Activated T-cell treated with anti-CD3 and anti-CD28 coated beads, Interleukin-2, amount 50 U/mL, for 72 hours (primary cell): ENCODE data around the gene FLG2. TPM values are rescaled to one million over a fixed set of nuclear protein-coding genes. Genes with fewer than 3 reads are reported as not detected.
"Not testable (repeated sequence)": the region's sequence is repeated elsewhere in the genome, so short reads cannot be mapped to it uniquely, and the experiment has no call there.

Experiments
- ATAC-seq, 2 donors: fragments of 150-1000 bp; cut with Tn5 transposase; replicated peaks in 1 of 2; 2 replicates each; pipeline ENCODE4 v1.10.0; 2021; ENCODE audit warnings: moderate library complexity in 2 of 2, mild to moderate bottlenecking in 1 of 2
- DNase-seq, 2 donors: peaks; one replicate each; pipeline ENCODE4 v3.0.0; 2021 to 2022; ENCODE audit warnings: mixed read lengths in 1 of 2
- H3K27ac Mint-ChIP-seq: one replicate; pipeline ENCODE4 v1.8.0; 2022; ENCODE audit warnings: mild to moderate bottlenecking, moderate library complexity, mixed read lengths
- H3K27me3 Mint-ChIP-seq: one replicate; pipeline ENCODE4 v1.8.0; 2022; ENCODE audit warnings: low read depth, mixed read lengths
- H3K36me3 Mint-ChIP-seq, 2 donors: one replicate each; pipeline ENCODE4 v1.8.0; 2022; ENCODE audit warnings: mixed read lengths in 2 of 2, mild to moderate bottlenecking in 1 of 2; ENCODE audit not compliant: insufficient read depth in 2 of 2
- H3K4me1 Mint-ChIP-seq: one replicate; pipeline ENCODE4 v1.8.0; 2022; ENCODE audit warnings: low read depth, mixed read lengths
- H3K4me3 Mint-ChIP-seq, 2 donors: one replicate each; pipeline ENCODE4 v1.8.0; 2022; ENCODE audit warnings: mild to moderate bottlenecking in 2 of 2, mixed read lengths in 2 of 2, moderate library complexity in 2 of 2
- H3K9me3 Mint-ChIP-seq, 2 donors: one replicate each; pipeline ENCODE4 v1.8.0; 2022; ENCODE audit warnings: mixed read lengths in 2 of 2
- total RNA-seq, 2 donors: library from RNA; stranded (reverse); gene quantifications; one replicate each; pipeline ENCODE4 v1.2.3, GENCODE V29; 2022

FLG2 gene
- total RNA-seq, 2 donors from 2014 or later, result not detected

- ATAC-seq, result no peak
- peaks cover 2% of the 10 kb centered on the region for H3K4me1 Mint-ChIP-seq
- peaks cover 0 to 3% of the 10 kb centered on the region in 2 donors for H3K9me3 Mint-ChIP-seq
- H3K27me3 Mint-ChIP-seq, result peaks cover 33% of the 10 kb centered on the region
- H3K4me3 Mint-ChIP-seq, result no peak overlapping the region
- no peak overlapping the region for H3K27ac Mint-ChIP-seq
- no peaks in the 10 kb centered on the region for H3K36me3 Mint-ChIP-seq
- no peak for DNase-seq
These were observed 10.2 kb downstream of the FLG2 start for GRCh38 chr1:152349611-152350010.

GRCh38 chr1:152348447-152348846 is 11.4 kb downstream of the FLG2 start:
- ATAC-seq, result no peak
- Mint-ChIP-seq H3K9me3 (no peaks in the 10 kb centered on the region), H3K27ac (no peak overlapping the region), H3K36me3 (no peaks in the 10 kb centered on the region), H3K4me3 (no peak overlapping the region), H3K4me1 (peaks cover 5% of the 10 kb centered on the region), H3K27me3 (peaks cover 38% of the 10 kb centered on the region)
- no peak for DNase-seq

GRCh38 chr1:152347116-152347728 is 12.6 kb downstream of the FLG2 start:
- Mint-ChIP-seq H3K4me3 (no peak overlapping the region), H3K27ac (no peak overlapping the region), H3K4me1 (peaks cover 5% of the 10 kb centered on the region), H3K9me3 (no peaks in the 10 kb centered on the region), H3K27me3 (peaks cover 36% of the 10 kb centered on the region), H3K36me3 (no peaks in the 10 kb centered on the region)
- ATAC-seq (peak; percentile 47 to 64), DNase-seq (peak; percentile 44 to 67)

GRCh38 chr1:152344438-152344837 is 15.4 kb downstream of the FLG2 start:
- Mint-ChIP-seq H3K4me1 (peaks cover 5% of the 10 kb centered on the region), H3K27me3 (peaks cover 43% of the 10 kb centered on the region)

GRCh38 chr1:152343006-152343405 is 16.8 kb downstream of the FLG2 start:
- Mint-ChIP-seq H3K36me3 (no peaks in the 10 kb centered on the region), H3K4me3 (no peak overlapping the region), H3K4me1 (peaks cover 5% of the 10 kb centered on the region), H3K27me3 (peaks cover 44% of the 10 kb centered on the region), H3K9me3 (no peaks in the 10 kb centered on the region), H3K27ac (no peak overlapping the region)
- ATAC-seq, result no peak
- no peak for DNase-seq

More at GRCh38 chr1:152344438-152344837, 15.4 kb downstream of the FLG2 start:
- ATAC-seq (no peak), DNase-seq (no peak)
- Mint-ChIP-seq H3K36me3 (no peaks in the 10 kb centered on the region), H3K27ac (no peak overlapping the region), H3K9me3 (no peaks in the 10 kb centered on the region), H3K4me3 (no peak overlapping the region)

GRCh38 chr1:152335399-152335798 is 24.4 kb downstream of the FLG2 start:
- H3K9me3 Mint-ChIP-seq, result no peaks in the 10 kb centered on the region
- no peaks in the 10 kb centered on the region for H3K36me3 Mint-ChIP-seq

GRCh38 chr1:152328801-152329391 is 30.9 kb downstream of the FLG2 start:
- DNase-seq (no peak), ATAC-seq (no peak)
- H3K4me1 Mint-ChIP-seq, result no peaks in the 10 kb centered on the region
- no peaks in the 10 kb centered on the region for H3K27me3 Mint-ChIP-seq
- H3K36me3 Mint-ChIP-seq, result no peaks in the 10 kb centered on the region
- H3K9me3 Mint-ChIP-seq, result no peaks in the 10 kb centered on the region
- H3K4me3 Mint-ChIP-seq, result no peak overlapping the region
- H3K27ac Mint-ChIP-seq, result no peak overlapping the region

More at GRCh38 chr1:152335399-152335798, 24.4 kb downstream of the FLG2 start:
- ATAC-seq (no peak), DNase-seq (no peak)
- Mint-ChIP-seq H3K27me3 (peaks cover 29% of the 10 kb centered on the region), H3K27ac (no peak overlapping the region), H3K4me3 (no peak overlapping the region), H3K4me1 (no peaks in the 10 kb centered on the region)

- Mint-ChIP-seq H3K27me3 (no peaks in the 10 kb centered on the region), H3K36me3 (no peaks in the 10 kb centered on the region), H3K27ac (no peak within 1 kb of the TSS), H3K9me3 (no peaks in the 10 kb centered on the region), H3K4me1 (no peaks in the 10 kb centered on the region), H3K4me3 (no peak within 1 kb of the TSS)
- DNase-seq (no peak), ATAC-seq (no peak)
These were observed 34.7 kb downstream of the FLG2 start, which contains the start of gene FLG for GRCh38 chr1:152325111-152325510. FLG (minus strand) TSS chr1:152325239; CDS start chr1:152315456, 9,783 bp downstream.

GRCh38 chr1:152313970-152314369 is 45.8 kb downstream of the FLG2 start:
- DNase-seq (no peak), ATAC-seq (no peak)
- Mint-ChIP-seq H3K27ac (peak overlapping the region; percentile 13), H3K36me3 (peaks cover 0 to 4% of the 10 kb centered on the region in 2 donors), H3K4me3 (no peak overlapping the region), H3K4me1 (no peaks in the 10 kb centered on the region), H3K9me3 (peaks cover 0 to 2% of the 10 kb centered on the region in 2 donors), H3K27me3 (no peaks in the 10 kb centered on the region)

- H3K27me3 Mint-ChIP-seq, result no peaks in the 10 kb centered on the region
- no peak overlapping the region for H3K27ac Mint-ChIP-seq
- no peaks in the 10 kb centered on the region for H3K4me1 Mint-ChIP-seq
- ATAC-seq (no peak), DNase-seq (no peak)
- no peak overlapping the region for H3K4me3 Mint-ChIP-seq
- H3K36me3 Mint-ChIP-seq, result peaks cover 0 to 4% of the 10 kb centered on the region in 2 donors
- H3K9me3 Mint-ChIP-seq, result peaks cover 0 to 2% of the 10 kb centered on the region in 2 donors
These were observed 46.4 kb downstream of the FLG2 start for GRCh38 chr1:152313319-152313801.

- H3K36me3 Mint-ChIP-seq, result not testable (repeated sequence)
These were observed 47.6 kb downstream of the FLG2 start for GRCh38 chr1:152312169-152312568.

GRCh38 chr1:152309955-152310354 is 49.9 kb downstream of the FLG2 start:
- no peak for ATAC-seq
- peaks cover 0 to 2% of the 10 kb centered on the region in 2 donors for H3K9me3 Mint-ChIP-seq
- H3K36me3 Mint-ChIP-seq, result peaks cover 0 to 4% of the 10 kb centered on the region in 2 donors
- no peaks in the 10 kb centered on the region for H3K27me3 Mint-ChIP-seq
- H3K4me1 Mint-ChIP-seq, result no peaks in the 10 kb centered on the region
- no peak for DNase-seq
- H3K27ac Mint-ChIP-seq, result no peak overlapping the region
- no peak overlapping the region for H3K4me3 Mint-ChIP-seq

More at GRCh38 chr1:152312169-152312568, 47.6 kb downstream of the FLG2 start:
- H3K27me3 Mint-ChIP-seq, H3K4me3 Mint-ChIP-seq, DNase-seq, H3K27ac Mint-ChIP-seq, H3K9me3 Mint-ChIP-seq, H3K4me1 Mint-ChIP-seq, ATAC-seq: not testable (repeated sequence)

GRCh38 chr1:152309320-152309901 is 50.4 kb downstream of the FLG2 start:
- ATAC-seq, H3K27me3 Mint-ChIP-seq, H3K4me3 Mint-ChIP-seq, H3K9me3 Mint-ChIP-seq, H3K36me3 Mint-ChIP-seq, DNase-seq, H3K4me1 Mint-ChIP-seq, H3K27ac Mint-ChIP-seq: not testable (repeated sequence)
